Activated CD4-positive, alpha-beta T cell treated with anti-CD3 and anti-CD28 coated beads, Interleukin-2, amount 50 U/mL, for 48 hours (primary cell): ENCODE measurements around the gene CLHC1.
"Not testable (repeated sequence)": the region's sequence is repeated elsewhere in the genome, so short reads cannot be mapped to it uniquely, and the experiment has no call there.

Source experiments
- DNase-seq, 2 experiments: peaks; one replicate each; pipeline ENCODE4 v3.0.0-alpha.2; 2020

The CLHC1 gene

GRCh38 chr2:55231546-55232083 lies 478 bp downstream of the CLHC1 start:
- DNase-seq = no peak

DNA sequence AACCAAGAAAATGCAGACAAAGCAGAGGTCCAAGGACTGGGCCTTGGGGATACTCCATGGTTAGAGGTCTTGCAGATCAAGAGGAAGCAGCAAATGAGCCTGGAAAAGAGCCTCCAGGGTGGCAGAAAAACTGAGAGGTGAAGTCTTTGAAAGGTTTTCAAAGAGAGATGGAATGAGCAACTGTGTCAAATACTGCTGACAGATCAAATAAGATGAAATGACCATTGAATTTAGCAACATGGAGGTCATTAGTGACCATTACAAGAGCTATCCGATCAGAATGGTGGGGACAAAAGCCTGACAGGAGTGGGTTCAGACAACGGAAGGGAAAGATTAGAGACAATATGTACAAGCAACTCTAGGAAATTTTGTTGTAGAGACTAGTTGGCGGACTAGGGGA lies 1.5 kb downstream of the CLHC1 start:
- no peak for DNase-seq

- DNase-seq = no peak
These were observed 2.9 kb downstream of the CLHC1 start for GRCh38 chr2:55229221-55229620.

- DNase-seq = no peak
These were observed 3.9 kb downstream of the CLHC1 start for GRCh38 chr2:55228226-55228563.

- DNase-seq = not testable (repeated sequence)
These were observed 4.5 kb downstream of the CLHC1 start for GRCh38 chr2:55227437-55228225.

GRCh38 chr2:55225481-55226020 lies 6.5 kb downstream of the CLHC1 start:
- no peak for DNase-seq

DNA sequence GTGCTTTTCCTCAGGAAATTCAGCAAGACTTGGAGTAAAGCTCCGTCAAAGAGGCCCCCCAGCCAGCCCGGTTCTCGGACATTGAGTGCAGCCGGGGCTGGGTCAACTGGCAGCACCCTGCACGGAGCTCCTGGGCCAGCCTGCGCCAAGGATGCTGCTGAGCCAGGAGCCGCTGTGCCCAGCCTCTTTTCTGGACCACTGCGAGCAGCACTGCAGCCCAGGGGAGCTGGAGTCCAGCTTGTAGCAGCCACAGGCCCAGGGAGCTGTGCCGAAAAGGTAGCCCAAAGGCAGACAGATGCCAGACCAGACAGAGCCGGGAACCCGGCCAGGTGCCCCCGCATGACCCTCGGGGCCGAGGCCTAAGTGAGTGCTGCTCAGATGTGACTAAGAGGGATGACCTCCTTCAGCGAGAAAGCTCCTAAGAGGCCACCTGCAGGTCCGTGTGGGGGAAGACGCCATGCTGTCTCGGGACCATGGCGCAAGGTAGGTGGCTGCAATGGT lies 7.3 kb downstream of the CLHC1 start:
- no peak for DNase-seq

GRCh38 chr2:55223958-55224760 lies 7.9 kb downstream of the CLHC1 start:
- no peak for DNase-seq

DNA sequence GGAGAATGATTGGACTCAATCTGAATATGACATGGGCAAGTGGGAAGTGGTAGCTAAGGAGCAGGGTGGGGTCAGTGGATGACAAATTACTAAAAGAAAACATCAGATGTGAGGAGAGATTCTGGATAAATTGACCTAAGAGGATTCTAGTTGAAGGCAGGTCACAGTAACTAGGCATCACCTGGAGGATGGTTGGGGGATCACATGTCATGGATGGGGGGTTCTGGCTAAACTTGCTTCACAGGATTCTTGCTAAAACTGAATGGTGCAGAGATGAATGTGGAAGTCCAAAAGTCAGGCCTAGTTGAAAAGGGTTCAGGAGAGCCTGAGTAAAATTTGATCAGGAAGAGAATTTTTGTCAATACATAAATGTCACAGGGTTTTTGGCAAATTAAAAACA lies 18.3 kb downstream of the CLHC1 start:
- no peak for DNase-seq

DNA sequence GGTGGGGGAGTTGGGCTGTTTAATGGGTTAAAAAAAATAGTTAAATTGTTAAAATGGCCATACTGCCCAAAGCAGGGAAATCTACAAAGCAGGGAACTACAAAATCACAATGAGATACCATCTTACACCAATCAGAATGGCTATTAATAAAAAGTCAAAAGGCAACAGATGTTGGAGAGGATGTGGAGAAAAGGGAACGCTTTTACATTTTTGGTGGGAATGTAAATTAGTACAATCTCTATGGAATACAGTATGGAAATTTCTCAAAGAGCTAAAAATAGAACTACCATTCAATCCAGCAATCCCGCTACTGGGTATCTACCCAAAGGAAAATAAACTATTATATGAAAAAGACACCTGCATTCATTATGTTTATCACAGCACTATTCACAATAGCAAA lies 27.1 kb downstream of the CLHC1 start:
- no peak for DNase-seq

GRCh38 chr2:55204536-55204935 lies 27.6 kb downstream of the CLHC1 start:
- DNase-seq = no peak

DNA sequence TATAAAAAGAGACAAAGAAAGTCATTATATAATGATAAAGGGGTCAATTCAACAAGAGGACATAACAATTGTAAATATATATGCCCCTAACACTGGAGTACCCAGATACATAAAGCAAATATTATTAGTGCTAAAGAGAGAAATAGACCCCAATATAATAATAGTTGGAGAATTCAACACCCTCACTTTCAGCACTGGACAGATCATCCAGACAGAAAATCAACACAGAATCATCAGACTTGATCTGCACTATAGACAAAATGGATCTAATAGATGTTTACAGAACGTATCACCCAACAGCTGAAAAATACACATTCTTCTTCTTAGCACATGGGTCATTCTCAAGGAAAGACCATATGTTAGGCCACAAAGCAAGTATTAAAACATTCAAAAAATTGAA lies 31.7 kb downstream of the CLHC1 start:
- DNase-seq = no peak

DNA sequence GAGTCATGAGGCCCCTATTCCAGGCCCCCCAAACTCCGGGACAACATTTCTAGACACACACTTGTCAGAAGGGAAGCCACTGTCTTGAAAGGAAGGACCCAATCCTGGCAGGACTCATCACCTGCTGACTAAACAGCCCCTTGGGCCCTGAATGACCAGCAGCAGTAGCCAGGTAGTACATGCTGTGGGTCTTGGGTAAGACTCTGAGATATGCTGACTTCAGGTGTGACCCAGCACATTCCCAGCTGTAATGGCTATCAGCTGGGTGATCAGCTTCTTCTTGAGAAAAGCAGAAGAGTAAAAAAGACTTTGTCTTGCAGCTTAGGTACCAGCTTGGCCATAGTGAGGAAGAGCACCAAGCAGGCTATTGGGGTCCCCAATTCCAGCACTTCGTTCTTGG lies 35.6 kb downstream of the CLHC1 start:
- DNase-seq = no peak

DNA sequence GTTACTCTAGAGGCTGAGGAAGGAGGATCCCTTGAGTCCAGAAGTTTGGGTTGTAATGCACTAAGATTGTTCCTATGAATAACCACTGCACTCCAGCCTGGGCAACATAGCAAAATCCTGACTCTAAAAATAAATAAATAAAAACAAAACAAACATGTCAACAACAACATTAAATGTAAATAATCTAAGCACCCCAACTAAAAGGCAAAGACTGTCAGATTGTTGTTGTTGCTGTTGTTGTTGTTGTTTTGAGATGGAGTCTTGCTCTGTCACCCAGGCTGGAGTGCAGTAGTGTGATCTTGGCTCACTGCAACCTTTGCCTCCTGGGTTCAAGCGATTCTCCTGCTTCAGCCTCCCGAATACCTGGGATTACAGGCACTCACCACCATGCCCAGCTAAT lies 40.2 kb downstream of the CLHC1 start:
- not testable (repeated sequence) for DNase-seq

DNA sequence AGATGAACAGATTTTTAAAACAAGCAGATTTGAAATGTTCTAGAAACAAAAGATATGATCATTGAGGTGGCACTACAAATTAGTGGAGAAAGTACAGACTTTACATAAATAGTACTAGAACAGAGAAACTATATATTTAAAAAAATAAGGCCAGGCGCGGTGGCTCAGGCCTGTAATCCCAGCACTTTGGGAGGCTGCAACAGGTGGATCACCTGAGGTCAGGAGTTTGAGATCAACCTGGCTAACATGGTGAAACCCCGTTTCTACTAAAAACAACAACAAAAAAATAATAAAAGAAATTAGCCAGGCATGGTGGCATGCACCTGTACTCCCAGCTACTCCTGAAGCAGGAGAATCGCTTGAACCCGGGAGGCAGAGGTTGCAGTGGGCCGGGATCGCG lies 45.3 kb downstream of the CLHC1 start:
- DNase-seq = not testable (repeated sequence)

DNA sequence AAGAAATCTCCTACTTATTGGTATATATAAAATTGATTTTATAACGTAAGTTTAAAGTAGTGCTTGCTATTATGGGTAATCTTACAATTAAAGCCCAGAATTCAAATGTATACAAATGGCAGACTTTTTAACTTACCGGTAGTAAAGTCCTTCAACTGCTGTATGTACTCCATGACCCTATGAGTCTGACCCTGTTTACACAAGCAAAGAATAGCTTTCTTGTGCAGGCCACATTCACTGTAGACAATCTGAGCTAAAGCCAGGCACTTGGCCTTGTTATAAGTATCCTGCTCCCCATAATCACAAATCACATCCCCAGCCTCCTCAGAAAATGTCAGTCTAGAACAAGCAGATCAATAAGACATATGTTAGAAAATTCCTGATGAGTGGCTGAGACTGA lies 51.7 kb downstream of the CLHC1 start:
- no peak for DNase-seq

GRCh38 chr2:55176094-55176415 lies 56.0 kb downstream of the CLHC1 start:
- no peak for DNase-seq

DNA sequence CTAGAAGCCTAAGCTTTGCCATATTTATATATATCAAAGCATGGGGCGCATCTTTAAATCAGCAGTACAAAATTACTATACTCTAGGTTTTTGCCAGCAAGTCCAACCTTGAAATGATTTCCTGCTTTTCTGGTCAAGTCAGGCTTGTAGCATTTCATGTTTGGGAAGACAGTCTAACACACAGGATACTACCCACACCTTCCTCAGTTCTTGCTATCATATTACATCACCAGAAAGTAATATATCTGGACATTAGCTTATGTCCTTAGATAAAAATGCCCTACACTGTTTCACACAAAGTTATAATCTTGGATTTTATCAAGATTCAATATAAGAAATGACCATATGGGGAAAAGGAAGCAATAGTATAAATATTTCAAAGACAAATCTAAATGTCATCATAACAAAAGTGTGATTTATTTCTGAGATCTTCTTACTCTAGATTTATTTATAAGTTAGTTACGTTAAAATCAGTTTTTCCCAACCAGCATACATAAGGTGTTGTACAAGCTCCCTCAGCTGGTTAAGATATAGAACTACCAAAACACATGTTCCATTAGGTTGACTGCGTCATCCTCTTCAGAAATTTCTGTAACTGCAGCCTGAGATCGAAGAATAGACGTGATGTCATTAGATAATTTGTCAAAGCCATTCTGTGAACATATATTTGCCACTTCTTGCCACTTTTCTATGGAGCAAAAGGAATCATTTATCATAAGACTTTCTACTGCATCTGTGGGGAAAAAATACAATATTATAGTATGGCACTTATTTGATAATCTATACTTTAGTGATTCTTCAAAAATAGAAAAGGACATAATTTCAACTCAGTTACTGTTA lies 56.6 kb downstream of the CLHC1 start:
- DNase-seq = no peak

DNA sequence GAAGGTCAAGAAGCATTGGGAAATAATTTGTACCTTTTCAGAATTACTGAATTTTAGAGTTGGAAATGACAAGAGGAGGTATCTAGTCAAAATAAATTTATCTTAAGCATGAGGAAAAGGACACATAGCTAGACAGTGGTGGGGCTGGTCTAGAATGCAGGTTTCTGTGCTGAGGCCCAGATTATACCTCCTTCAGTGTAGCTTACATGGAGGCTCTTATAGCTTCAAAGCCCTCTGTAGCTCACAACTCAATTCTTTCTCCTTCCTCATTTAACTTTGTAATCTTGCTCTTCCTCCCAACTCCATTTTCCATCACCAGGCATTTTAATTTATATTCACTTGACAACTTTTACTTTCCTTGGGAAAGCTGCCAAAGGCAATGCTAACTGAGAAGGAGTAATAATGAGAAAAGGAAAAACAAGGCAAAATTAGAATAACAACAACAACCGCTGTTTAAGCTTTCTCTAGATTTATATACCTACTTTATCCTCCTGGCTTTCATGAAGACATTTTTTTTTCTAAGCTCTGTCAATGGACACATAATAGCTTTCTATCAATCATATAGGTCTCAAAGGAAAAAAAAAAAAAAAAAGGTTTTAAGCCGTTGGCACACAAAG lies 58.5 kb downstream of the CLHC1 start:
- DNase-seq = no peak

DNA sequence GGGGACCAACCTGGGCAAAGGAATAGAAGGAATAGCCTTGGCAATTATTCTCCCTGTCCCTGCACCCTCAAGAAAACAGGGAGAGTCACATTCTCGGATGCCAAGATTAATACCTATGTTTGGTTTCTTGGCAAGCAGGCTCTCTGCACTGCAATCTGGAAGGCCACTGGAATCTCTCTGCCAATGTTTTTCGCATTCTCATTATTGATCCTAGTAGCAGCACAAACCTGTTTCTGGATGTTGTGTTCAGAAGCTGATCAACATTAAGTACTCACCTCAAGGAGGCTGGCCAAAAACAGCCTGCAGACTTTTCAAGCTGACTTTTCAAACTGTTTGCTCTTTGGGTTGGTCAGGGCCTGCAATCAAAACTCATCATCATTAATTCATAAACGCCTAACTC lies 62.2 kb downstream of the CLHC1 start:
- DNase-seq = no peak

DNA sequence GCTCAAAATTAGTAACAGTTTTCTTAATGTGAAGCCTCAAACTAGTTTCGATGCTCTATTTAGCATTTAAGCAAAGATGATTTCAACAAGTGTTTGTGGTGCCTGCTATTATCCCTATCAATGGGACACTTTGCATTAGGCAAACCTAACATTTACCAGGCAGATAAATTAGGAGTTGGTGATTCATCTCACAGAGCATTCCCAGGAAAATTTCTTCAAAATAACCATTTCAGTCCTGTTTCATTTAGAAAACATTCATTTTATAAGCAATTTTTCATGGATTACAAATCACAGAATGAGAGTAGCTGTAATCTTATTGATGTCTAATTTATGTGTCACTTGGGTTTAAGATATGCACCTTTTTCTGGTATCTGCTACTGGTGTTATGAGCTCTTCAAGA lies 62.7 kb downstream of the CLHC1 start:
- no peak for DNase-seq
